Stimulated activated CD8-positive, alpha-beta memory T cell treated with anti-CD3 and anti-CD28 coated beads, Interleukin-7, amount 100 ng/mL, for 24 hours (primary cell): ENCODE results near the gene CLBA1.
"Not testable (repeated sequence)": the region's sequence is repeated elsewhere in the genome, so short reads cannot be mapped to it uniquely, and the experiment has no call there.

Source experiments
- DNase-seq: peaks from one replicate; pipeline ENCODE4 v3.0.0-alpha.2; 2020; ENCODE audit warnings: low read depth

Gene CLBA1

GRCh38 chr14:105023144-105023543, 37.6 kb downstream of the CLBA1 start:
- no peak for DNase-seq

GRCh38 chr14:105023791-105024480, 38.3 kb downstream of the CLBA1 start:
- no peak for DNase-seq

DNA sequence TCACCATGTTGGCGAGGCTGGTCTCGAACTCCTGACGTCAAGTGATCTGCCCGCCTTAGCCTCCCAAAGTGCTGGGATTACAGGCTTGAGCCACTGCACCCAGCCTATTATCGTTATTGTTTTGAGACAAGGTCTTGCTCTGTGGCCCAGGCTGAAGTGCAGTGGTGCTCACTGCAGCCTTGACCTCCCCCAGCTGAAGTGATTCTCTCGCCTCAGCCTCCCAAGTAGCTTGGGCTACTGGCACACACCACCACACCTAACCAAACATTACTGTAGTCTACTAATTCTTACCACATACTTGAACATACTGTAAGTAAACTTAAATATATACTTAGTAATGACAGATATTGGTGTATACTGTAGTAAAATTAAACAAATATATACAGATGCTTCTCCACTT, 39.8 kb downstream of the CLBA1 start:
- DNase-seq, result no peak

GRCh38 chr14:105026033-105026785, 40.6 kb downstream of the CLBA1 start:
- DNase-seq, result no peak

DNA sequence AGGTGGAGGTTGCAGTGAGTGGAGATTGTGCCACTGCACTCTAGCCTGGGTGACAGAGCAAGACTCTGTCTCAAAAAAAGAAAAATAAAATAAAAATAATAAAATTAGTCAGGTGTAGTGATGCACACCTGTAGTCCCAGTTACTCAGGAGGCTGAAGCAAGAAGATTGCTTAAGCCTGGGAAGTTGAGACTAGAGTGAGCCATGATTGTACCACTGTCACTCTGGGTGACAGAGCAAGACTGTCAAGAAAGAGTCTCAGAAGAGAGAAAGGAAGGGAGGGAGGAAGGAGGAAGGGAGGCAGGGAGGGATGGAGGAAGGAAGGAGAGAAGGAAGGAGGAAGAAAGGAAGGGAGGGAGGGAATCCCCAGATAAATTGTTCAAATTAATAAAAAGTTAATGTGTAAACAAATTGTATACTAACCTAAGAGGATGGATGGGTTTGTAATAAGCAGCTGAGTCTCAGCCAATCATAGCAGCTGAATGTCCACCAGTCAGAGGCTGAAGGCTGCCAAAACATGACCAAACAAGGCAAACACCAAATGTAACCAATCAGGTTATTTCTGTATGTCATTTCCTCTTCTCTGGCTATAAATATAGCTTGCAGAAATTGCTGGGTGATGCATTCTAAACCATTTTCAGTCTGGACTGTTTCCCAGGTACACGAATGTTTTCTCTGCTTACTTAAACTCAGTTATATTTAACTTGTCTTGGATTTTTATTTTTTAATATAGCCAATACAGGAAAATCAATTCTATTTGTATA, 41.4 kb downstream of the CLBA1 start:
- DNase-seq, result no peak

- DNase-seq, result not testable (repeated sequence)
Measured at GRCh38 chr14:105027718-105028117, 42.1 kb downstream of the CLBA1 start.

DNA sequence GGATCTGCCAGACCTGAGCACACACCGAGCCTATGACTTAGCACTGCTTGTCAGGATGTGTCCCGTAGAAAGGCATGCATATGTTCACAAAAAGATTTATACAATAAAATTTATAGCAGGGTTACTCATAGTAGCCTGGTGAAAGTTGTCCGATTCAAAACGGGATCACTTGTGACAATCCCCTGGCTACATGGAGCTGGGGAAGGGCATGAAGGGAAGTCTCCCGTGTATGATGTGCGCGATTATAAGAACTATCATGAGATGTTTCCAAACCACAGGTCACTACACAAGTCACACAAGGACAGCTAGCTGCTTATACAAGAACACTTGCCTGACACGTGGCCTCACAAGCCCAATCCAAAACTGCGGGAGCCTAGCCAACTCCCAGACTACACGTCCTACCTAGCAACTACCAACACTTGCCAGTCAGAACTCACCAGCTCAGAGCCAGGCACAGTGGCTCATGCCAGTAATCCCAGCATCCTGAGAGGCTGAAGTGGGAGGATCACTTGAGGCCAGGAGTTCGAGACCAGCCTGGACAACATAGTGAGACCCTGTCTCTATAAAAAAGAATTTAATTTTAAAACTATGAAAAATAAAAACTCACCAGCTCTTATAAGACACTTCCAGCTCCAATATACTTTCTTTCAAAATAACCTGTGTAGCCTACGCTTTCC, 42.8 kb downstream of the CLBA1 start:
- DNase-seq, result no peak

DNA sequence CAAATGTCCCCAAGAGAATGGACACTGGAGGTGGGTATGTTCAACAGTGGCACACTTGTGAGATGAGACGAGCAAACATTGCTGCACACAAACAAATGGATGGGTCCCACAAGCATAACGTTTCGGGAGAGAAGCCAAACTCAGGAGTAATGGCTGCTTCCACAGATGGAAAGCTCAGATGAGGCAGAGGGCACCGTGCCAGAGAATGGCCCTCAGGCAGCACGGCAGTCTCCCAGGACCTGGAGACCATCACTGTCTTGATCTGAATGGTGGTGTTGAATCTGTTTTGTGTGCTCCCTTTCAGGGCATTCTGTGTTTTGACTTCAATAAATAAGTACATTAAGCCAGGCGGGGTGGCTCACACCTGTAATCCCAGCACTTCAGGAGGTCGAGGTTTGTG, 43.8 kb downstream of the CLBA1 start:
- DNase-seq, result no peak

DNA sequence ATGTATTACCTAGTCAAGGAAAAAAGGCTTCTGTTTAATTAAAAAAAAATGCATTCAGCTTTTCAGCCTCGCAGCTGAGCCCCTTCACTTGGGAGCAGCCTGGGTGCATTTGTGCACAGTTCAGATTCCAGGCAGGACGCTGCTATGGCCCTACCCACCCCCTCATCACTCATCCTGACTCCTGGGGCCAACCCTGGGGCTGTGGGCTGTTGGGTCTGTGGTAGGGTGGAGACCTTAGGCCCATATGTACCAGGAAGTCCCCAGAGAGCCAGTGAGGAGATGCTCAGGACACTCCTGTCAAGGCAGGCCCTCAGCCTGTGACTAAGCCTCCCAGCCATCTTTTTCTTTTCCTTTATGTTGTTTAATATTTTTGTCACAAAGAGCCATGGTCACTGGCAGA, 44.6 kb downstream of the CLBA1 start:
- DNase-seq, result no peak

DNA sequence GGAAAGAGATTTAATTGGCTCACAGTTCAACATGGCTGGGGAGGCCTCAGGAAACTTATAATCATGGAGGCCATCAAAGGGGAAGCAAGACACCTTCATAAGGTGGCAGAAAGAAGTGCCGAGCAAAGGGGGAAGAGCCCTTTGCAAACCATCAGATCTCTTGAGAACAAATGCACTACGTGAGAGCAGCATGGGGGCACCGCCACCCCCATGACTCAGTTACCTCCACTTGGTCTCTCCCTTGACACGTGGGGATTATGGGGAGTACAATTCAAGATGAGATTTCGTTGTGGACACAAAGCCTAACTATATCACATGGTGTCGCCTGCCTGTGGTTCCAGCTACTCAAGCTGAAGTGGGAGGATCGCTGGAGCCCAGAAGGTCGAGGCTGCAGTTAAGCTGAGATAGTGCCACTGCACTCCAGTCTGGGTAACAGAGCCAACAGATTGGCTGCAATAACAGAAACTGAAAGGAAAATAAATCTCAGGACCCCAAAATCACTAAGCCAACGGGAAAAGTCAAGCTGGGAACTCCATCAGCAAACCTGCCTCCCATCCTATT, 45.3 kb downstream of the CLBA1 start:
- no peak for DNase-seq

- not testable (repeated sequence) for DNase-seq
Measured at GRCh38 chr14:105032451-105032901, 46.9 kb downstream of the CLBA1 start.

DNA sequence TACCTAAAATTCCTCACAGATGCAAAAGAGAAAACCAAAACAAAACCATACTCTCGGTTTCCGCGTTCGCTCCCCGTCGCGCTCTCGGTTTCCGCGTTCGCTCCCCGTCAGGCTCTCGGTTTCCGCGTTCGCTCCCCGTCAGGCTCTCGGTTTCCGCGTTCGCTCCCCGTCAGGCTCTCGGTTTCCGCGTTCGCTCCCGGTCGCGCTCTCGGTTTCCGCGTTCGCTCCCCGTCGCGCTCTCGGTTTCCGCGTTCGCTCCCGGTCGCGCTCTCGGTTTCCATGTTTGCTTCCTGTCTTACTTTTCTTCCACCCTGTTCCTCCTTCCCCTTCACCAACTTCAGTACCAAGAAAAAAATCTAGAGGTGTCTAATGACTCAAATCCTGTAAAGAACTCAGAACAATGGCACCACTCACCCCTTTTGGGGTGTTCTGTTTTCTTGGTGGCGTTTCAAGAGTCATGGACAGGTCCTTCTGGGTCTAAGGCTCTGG, 47.9 kb downstream of the CLBA1 start:
- not testable (repeated sequence) for DNase-seq

DNA sequence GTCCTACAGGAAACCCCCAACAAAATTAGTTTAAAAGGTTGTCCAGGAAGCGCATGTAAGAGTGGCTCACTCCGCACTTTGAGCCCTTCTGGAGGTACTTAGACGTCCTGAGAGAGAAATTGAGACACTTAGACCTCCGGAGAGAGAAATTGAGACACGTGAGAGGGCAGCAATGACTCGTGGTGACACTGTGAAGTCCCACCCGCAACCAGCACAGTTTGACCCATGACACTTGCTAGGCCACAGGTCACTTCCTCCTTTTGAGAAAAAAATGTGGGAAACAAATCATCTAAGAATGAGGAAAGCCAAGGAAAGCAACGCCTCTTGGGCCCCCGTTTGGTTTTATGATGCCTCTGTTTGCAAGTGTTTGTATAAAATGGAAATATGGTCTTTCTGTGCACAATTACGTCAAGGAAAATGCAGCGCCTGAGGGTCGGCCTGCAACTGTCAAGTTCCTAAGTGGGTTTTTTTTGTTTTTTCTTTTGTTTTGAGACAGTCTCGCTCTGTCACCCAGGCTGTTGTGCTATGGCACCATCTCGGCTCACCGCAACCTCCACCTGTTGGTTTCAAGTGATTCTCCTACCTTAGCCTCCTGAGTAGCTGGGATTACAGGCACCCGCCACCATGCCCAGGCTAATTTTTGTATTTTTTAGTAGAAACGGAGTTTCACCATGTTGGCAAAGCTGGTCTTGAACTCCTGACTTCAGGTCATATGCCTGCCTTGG, 48.9 kb downstream of the CLBA1 start:
- no peak for DNase-seq

DNA sequence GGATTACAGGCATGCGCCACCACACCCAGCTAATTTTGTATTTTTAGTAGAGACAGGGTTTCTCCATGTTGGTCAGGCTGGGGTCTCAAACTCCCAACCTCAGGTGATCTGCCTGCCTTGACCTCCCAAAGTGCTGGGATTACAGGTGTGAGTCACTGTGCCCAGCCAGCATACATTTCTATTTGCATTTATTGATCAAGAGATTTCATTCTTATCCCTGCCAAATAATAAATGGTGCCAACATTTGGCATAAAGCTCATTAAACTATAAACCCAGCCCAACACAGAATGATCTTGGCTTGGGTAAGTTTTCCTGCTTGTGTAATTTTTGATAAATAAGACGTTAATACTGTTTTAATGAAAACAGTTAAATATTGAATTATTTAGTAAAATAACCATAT, 50.0 kb downstream of the CLBA1 start:
- not testable (repeated sequence) for DNase-seq

DNA sequence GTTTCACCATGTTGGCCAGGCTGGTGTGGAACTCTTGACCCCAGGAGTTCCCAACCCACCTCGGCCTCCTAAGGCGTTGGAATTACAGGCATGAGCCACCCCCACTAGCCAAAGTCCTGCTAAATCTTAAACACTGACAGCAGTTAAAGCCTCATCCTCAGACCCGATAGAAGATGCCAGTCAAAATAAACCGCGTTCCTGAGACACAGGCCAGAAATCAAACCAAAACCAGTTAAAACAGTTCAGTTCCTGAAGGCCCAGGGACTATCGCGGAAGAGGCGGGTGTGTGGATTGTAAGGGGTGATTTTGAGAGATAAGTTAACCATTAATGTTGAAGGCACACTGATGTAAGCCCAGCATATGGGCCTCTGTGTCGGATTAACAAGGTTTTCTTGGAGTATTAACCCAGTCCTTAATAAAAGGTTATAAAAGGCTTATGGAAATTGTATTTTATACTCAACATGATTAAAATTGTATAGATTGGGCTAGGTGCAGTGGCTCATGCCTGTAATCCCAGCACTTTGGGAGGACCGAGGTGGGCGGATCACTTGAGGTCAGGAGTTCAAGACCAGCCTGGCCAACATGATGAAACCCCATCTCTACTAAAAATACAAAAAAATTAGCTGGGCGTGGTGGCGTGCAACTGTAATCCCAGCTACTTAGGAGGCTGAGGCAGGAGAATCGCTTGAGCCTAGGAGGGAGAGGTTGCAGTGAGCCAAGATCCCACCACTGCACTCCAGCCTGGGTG, 54.0 kb downstream of the CLBA1 start:
- DNase-seq, result no peak

DNA sequence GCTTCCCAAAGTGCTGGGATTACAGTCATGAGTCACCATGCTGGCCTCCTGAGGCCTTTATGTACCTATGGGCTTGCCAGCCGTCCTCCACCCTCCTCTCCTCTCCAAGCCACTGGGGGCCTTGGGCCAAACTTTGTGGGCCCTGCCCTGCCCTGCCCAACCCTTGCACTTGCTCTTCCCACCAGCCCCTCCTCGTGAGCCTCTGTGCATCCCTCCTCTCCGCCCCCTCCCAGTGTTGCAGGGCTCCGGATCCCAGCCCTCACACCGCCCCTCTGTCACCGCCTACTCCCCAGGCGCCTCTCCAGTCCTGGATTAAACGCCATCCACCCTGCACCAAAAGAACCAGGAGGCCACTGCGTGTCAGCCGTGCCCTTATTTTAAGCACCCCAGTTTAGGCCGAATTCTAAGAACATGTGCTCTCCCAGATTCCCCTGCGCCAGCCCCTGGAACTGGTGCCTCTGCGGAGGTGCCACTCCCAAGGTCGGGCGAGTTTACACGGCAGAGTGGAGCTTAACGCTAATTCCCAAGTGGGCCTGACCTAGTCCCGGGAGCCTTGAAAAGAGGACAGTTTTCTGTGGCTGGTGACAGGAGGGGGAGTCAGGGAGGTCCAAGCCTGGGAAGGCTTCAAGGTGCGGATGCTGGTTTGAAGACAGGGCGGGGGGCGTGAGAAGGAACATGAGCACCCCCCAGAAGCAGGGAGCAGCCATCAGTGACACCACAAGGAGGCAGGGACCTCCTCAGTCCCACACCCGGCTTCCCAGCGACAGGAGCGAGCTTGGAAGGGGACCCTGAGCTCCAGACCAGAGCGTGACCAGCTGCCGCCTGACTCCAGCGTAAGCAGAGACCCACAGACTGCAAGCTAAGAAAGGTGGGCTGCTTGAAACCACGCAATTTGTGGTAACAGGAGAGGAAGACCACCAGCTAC, 56.5 kb downstream of the CLBA1 start:
- DNase-seq, result no peak

GRCh38 chr14:105042813-105043212, 57.2 kb downstream of the CLBA1 start:
- no peak for DNase-seq

DNA sequence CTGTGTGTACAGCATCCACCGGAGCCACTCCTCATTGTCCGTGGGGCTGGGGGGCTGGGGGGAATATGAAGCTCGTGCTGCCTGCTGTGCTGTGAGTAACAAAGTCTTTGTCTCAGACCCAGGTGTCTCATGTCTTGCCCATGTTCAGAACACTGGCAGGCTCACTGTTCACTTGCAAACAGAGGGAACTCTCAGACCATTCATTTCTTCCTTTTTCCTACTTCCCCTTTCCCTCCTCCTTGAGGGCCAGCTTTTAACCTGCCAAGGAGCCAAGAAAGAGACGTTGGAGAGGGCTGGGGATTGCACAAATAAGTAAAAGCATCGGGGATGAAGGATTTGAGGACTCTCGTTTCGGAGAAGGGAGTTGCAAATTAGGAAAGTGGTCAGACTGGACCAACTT, 58.1 kb downstream of the CLBA1 start:
- DNase-seq, result no peak
